Neuronal stem cell (in vitro differentiated cells): ENCODE data around the gene SLC16A7.

Source experiments
- DNase-seq: peaks from one replicate; pipeline ENCODE4 v3.0.0-alpha.2; 2013; ENCODE audit warnings: low spot score
- H2AFZ ChIP-seq: one replicate; pipeline ENCODE4 v1.6.1; 2013; ENCODE audit warnings: mild to moderate bottlenecking, low read length, inconsistent platforms
- H2AK5ac ChIP-seq: 2 replicates; pipeline ENCODE4 v1.6.1; 2013; ENCODE audit warnings: low read depth, mild to moderate bottlenecking, inconsistent platforms, low read length, moderate library complexity, mixed read lengths
- H2BK120ac ChIP-seq: 2 replicates; pipeline ENCODE4 v1.6.1; 2013; ENCODE audit warnings: low read depth, mild to moderate bottlenecking, inconsistent platforms, low read length, moderate library complexity, mixed read lengths
- H2BK12ac ChIP-seq: one replicate; pipeline ENCODE4 v1.6.1; 2013; ENCODE audit warnings: low read length, inconsistent platforms
- H2BK15ac ChIP-seq: 2 replicates; pipeline ENCODE4 v1.6.1; 2013; ENCODE audit warnings: mild to moderate bottlenecking, low read length, inconsistent platforms, mixed read lengths
- H2BK5ac ChIP-seq: one replicate; pipeline ENCODE4 v1.6.1; 2013; ENCODE audit warnings: inconsistent platforms, mild to moderate bottlenecking, low read length, moderate library complexity
- H3K14ac ChIP-seq: one replicate; pipeline ENCODE4 v1.6.1; 2013; ENCODE audit warnings: low read length, inconsistent platforms
- H3K18ac ChIP-seq: 2 replicates; pipeline ENCODE4 v1.6.1; 2013; ENCODE audit warnings: low read length, inconsistent platforms
- H3K23ac ChIP-seq: 2 replicates; pipeline ENCODE4 v1.6.1; 2013; ENCODE audit warnings: low read depth, mild to moderate bottlenecking, mixed read lengths, low read length, inconsistent platforms; ENCODE audit not compliant: poor library complexity
- H3K27ac ChIP-seq: replicated peaks from 3 replicates; pipeline ENCODE4 v1.5.1; 2013; ENCODE audit warnings: low read length, inconsistent platforms
- H3K27me3 ChIP-seq, 3 experiments: 2 replicates each; pipeline ENCODE4 v1.6.1; 2013; ENCODE audit warnings: low read length in 3 of 3, mild to moderate bottlenecking in 2 of 3, inconsistent platforms in 1 of 3, low read depth in 1 of 3, mixed read lengths in 1 of 3, moderate library complexity in 1 of 3; ENCODE audit not compliant: control insufficient read depth in 3 of 3, insufficient read depth in 3 of 3
- H3K36me3 ChIP-seq, 2 donors: replicated peaks in 1 of 2; 2 replicates each; pipeline ENCODE4 v1.6.1; 2013; ENCODE audit warnings: low read length in 2 of 2; ENCODE audit not compliant: control insufficient read depth in 2 of 2, insufficient read depth in 2 of 2
- H3K4ac ChIP-seq: 2 replicates; pipeline ENCODE4 v1.6.1; 2013; ENCODE audit warnings: inconsistent platforms, mild to moderate bottlenecking, low read length, moderate library complexity
- H3K4me1 ChIP-seq, 2 donors: 1 replicate in 1 of 2; 2 replicates in 1 of 2; pipeline ENCODE4 v1.6.1; 2013; ENCODE audit warnings: low read length in 2 of 2, low read depth in 1 of 2; ENCODE audit not compliant: control insufficient read depth in 2 of 2, insufficient read depth in 1 of 2
- H3K4me2 ChIP-seq: one replicate; pipeline ENCODE4 v1.6.1; 2013; ENCODE audit warnings: mild to moderate bottlenecking, low read length, inconsistent platforms; ENCODE audit not compliant: insufficient read depth, poor library complexity, severe bottlenecking
- H3K4me3 ChIP-seq, 2 donors: 2 replicates each; pipeline ENCODE4 v1.5.1; 2013; ENCODE audit warnings: low read length in 2 of 2, mild to moderate bottlenecking in 2 of 2, inconsistent platforms in 1 of 2, moderate library complexity in 1 of 2
- H3K79me1 ChIP-seq: one replicate; pipeline ENCODE4 v1.6.1; 2013; ENCODE audit warnings: low read depth, mild to moderate bottlenecking, inconsistent platforms, low read length, moderate library complexity
- H3K9ac ChIP-seq: one replicate; pipeline ENCODE4 v1.6.1; 2013; ENCODE audit warnings: mild to moderate bottlenecking, low read depth, low read length, inconsistent platforms; ENCODE audit not compliant: poor library complexity
- H3K9me3 ChIP-seq, 2 donors: replicated peaks in 1 of 2; 2 replicates each; pipeline versions ENCODE3 to v1.6.1; 2013; ENCODE audit warnings: low read length in 2 of 2, mild to moderate bottlenecking in 2 of 2, inconsistent platforms in 1 of 2, low read depth in 1 of 2, mixed read lengths in 1 of 2, moderate library complexity in 1 of 2; ENCODE audit not compliant: control insufficient read depth in 2 of 2, insufficient read depth in 1 of 2
- H4K8ac ChIP-seq: one replicate; pipeline ENCODE4 v1.6.1; 2013; ENCODE audit warnings: low read depth, mild to moderate bottlenecking, inconsistent platforms, low read length, moderate library complexity
- H4K91ac ChIP-seq: one replicate; pipeline ENCODE4 v1.6.1; 2013; ENCODE audit warnings: low read length, low read depth, mild to moderate bottlenecking, inconsistent platforms; ENCODE audit not compliant: poor library complexity
- WGBS, 2 donors: extraction: QIAGEN DNeasy Blood & Tissue Kit; methylation state at CpG; one replicate each; pipeline ENCODE4 v1.1.7; 2013; ENCODE audit warnings: missing lambda C conversion rate in 2 of 2, mixed read lengths in 1 of 2; ENCODE audit not compliant: insufficient read length in 2 of 2, insufficient replicate concordance in 1 of 2; ENCODE audit errors: extremely low coverage in 2 of 2; 5-methylcytosine and 5-hydroxymethylcytosine counted together

Gene SLC16A7

GRCh38 chr12:59761542-59761941, 165.7 kb downstream of the SLC16A7 start:
- Histone ChIP-seq H3K9me3 (no peaks in the 10 kb centered on the region), H3K36me3 (no peaks in the 10 kb centered on the region), H3K4me3 (no peak overlapping the region), H3K18ac (no peak overlapping the region), H2BK120ac (no peak overlapping the region), H2BK5ac (no peak overlapping the region), H4K8ac (no peak overlapping the region), H3K79me1 (no peaks in the 10 kb centered on the region), H3K4me2 (no peak overlapping the region), H2AK5ac (no peak overlapping the region), H4K91ac (no peak overlapping the region), H3K4me1 (no peaks in the 10 kb centered on the region), H3K4ac (no peak overlapping the region), H2BK12ac (no peak overlapping the region), H2BK15ac (no peak overlapping the region), H3K23ac (no peak overlapping the region), H3K14ac (no peak overlapping the region), H3K27me3 (no peaks in the 10 kb centered on the region), H2AFZ (no peak overlapping the region), H3K27ac (no peak overlapping the region), H3K9ac (no peak overlapping the region)
- DNase-seq, result no peak

DNA sequence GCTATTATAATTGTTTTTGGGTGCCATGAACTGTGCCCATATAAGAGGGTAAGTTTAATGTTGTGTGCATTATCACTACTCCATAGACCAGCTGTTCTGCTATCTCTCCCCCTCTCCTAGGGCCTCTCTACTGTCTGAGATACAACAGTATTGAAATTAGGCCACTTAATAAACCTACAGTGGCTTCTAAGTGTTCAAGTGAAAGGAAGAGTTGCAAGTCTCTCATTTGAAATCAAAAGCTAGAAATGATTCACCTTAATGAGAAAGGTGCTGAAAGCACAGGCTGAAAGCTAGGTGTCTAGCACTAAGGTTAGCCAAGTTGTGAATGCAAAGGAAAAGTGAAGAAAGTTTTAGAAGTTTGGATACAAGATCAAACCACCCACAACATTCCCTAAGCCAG, 168.0 kb downstream of the SLC16A7 start:
- H2BK120ac ChIP-seq, result no peak overlapping the region
- H4K91ac ChIP-seq, result no peak overlapping the region
- no peak overlapping the region for H2BK15ac ChIP-seq
- no peak overlapping the region for H3K4me2 ChIP-seq
- H3K4ac ChIP-seq, result no peak overlapping the region
- no peaks in the 10 kb centered on the region for H3K9me3 ChIP-seq
- no peaks in the 10 kb centered on the region for H3K4me1 ChIP-seq
- no peak overlapping the region for H2BK12ac ChIP-seq
- H3K18ac ChIP-seq, result no peak overlapping the region
- no peak overlapping the region for H3K14ac ChIP-seq
- no peak overlapping the region for H3K23ac ChIP-seq
- H3K27ac ChIP-seq, result no peak overlapping the region
- no peak overlapping the region for H2AFZ ChIP-seq
- H3K79me1 ChIP-seq, result no peaks in the 10 kb centered on the region
- H4K8ac ChIP-seq, result no peak overlapping the region
- no peak overlapping the region for H2AK5ac ChIP-seq
- no peaks in the 10 kb centered on the region for H3K27me3 ChIP-seq
- DNase-seq, result no peak
- H3K9ac ChIP-seq, result no peak overlapping the region
- no peaks in the 10 kb centered on the region for H3K36me3 ChIP-seq
- no peak overlapping the region for H3K4me3 ChIP-seq
- H2BK5ac ChIP-seq, result no peak overlapping the region

DNA sequence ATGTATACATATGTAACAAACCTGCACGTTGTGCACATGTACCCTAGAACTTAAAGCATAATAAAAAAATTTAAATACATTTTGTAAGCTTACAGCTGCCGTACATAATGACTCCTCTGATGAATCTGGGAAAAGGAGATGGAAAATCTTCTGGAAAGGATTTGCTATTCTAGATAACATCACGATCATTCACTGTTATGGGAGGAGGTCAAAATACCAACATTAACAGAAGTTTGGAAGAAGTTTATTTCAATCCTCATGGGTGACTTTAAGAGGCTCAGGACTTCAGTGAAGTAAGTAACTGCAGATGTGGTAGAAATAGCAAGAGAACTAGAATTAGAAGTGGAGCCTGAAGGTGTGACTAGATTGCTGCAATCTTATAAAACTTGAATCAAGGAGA, 172.2 kb downstream of the SLC16A7 start:
- H3K4me3 ChIP-seq, result no peak overlapping the region
- H3K4me1 ChIP-seq, result no peaks in the 10 kb centered on the region
- no peaks in the 10 kb centered on the region for H3K36me3 ChIP-seq
- H4K8ac ChIP-seq, result no peak overlapping the region
- no peak overlapping the region for H2AK5ac ChIP-seq
- H3K4ac ChIP-seq, result no peak overlapping the region
- no peak for DNase-seq
- H3K9me3 ChIP-seq, result no peaks in the 10 kb centered on the region
- H2BK15ac ChIP-seq, result no peak overlapping the region
- H4K91ac ChIP-seq, result no peak overlapping the region
- H3K27ac ChIP-seq, result no peak overlapping the region
- H3K4me2 ChIP-seq, result no peak overlapping the region
- H3K14ac ChIP-seq, result no peak overlapping the region
- H2BK5ac ChIP-seq, result no peak overlapping the region
- H2BK12ac ChIP-seq, result no peak overlapping the region
- H2BK120ac ChIP-seq, result no peak overlapping the region
- H3K9ac ChIP-seq, result no peak overlapping the region
- no peaks in the 10 kb centered on the region for H3K27me3 ChIP-seq
- no peaks in the 10 kb centered on the region for H3K79me1 ChIP-seq
- no peak overlapping the region for H3K18ac ChIP-seq
- WGBS, 2 donors, result no CpG with 5 or more reads among the region's 3 CpGs
- H3K23ac ChIP-seq, result no peak overlapping the region
- no peak overlapping the region for H2AFZ ChIP-seq

DNA sequence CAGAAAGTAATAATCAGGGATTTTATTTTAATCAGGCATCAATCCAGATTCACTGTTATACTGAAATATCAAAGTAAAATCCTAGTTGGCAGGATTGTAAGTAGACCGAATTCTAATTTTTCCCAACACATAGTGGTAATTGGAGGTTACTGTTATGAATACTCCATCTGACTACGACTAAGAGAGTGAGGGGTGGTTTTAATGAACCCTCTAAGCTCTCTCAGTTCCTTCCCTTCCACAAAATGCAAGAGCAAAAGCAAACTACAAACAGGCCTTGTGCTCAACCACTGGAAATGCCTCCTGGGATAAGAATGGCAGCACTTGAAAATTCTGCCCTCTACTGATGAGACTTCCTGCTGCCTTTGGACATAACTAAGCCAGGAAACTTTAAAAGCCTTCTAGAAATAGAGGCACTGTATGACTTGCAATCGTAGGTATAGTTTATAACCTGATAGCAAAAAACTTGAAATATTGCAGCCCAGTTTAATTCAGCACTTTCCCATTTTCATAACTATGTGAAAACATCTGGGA, 184.8 kb downstream of the SLC16A7 start:
- Histone ChIP-seq H3K18ac (no peak overlapping the region), H3K27ac (no peak overlapping the region), H2BK15ac (no peak overlapping the region), H2BK120ac (no peak overlapping the region), H4K91ac (no peak overlapping the region), H3K4me2 (no peak overlapping the region), H2AFZ (peak overlapping the region; percentile 59), H3K23ac (no peak overlapping the region), H3K36me3 (no peaks in the 10 kb centered on the region), H2BK12ac (no peak overlapping the region), H2AK5ac (no peak overlapping the region), H3K79me1 (no peaks in the 10 kb centered on the region), H3K27me3 (no peaks in the 10 kb centered on the region), H3K4ac (no peak overlapping the region), H3K4me1 (no peaks in the 10 kb centered on the region), H3K4me3 (no peak overlapping the region), H2BK5ac (no peak overlapping the region), H3K9ac (no peak overlapping the region), H3K9me3 (no peaks in the 10 kb centered on the region), H4K8ac (no peak overlapping the region), H3K14ac (no peak overlapping the region)
- no CpG with 5 or more reads among the region's 3 CpGs for WGBS, 2 donors
- peak; percentile 17 for DNase-seq
